HG03565 (cell line): ENCODE measurements around the gene PRTFDC1.
"Not testable (repeated sequence)": the region's sequence is repeated elsewhere in the genome, so short reads cannot be mapped to it uniquely, and the experiment has no call there.

Experiments
- ATAC-seq: cut with Tn5 transposase; IDR thresholded peaks from one replicate; pipeline ENCODE4 v1.9.1; 2021; ENCODE audit warnings: mild to moderate bottlenecking, moderate library complexity; ENCODE audit not compliant: unreplicated experiment

The PRTFDC1 gene

GRCh38 chr10:24849501-24850299, 102.7 kb downstream of the PRTFDC1 start:
- ATAC-seq: no peak

- no peak for ATAC-seq
Observed at GRCh38 chr10:24849051-24849450, 103.4 kb downstream of the PRTFDC1 start.

GRCh38 chr10:24848195-24848594, 104.2 kb downstream of the PRTFDC1 start:
- no peak for ATAC-seq

- ATAC-seq: no peak
Observed at GRCh38 chr10:24847112-24848070, 105.0 kb downstream of the PRTFDC1 start.

- ATAC-seq: no peak
Observed at GRCh38 chr10:24844742-24845141, 107.7 kb downstream of the PRTFDC1 start.

- no peak for ATAC-seq
Observed at GRCh38 chr10:24843256-24843655, 109.2 kb downstream of the PRTFDC1 start.

- no peak for ATAC-seq
Observed at GRCh38 chr10:24842856-24843255, 109.5 kb downstream of the PRTFDC1 start.

- ATAC-seq: no peak
Observed at GRCh38 chr10:24841530-24841929, 110.9 kb downstream of the PRTFDC1 start.

GRCh38 chr10:24840784-24841183, 111.6 kb downstream of the PRTFDC1 start:
- ATAC-seq: no peak

- ATAC-seq: not testable (repeated sequence)
Observed at GRCh38 chr10:24837781-24838180, 114.6 kb downstream of the PRTFDC1 start.

GRCh38 chr10:24834869-24835268, 117.5 kb downstream of the PRTFDC1 start:
- no peak for ATAC-seq

- ATAC-seq: no peak
Observed at GRCh38 chr10:24826009-24826408, 126.4 kb downstream of the PRTFDC1 start.

GRCh38 chr10:24825551-24825950, 126.9 kb downstream of the PRTFDC1 start:
- no peak for ATAC-seq

GRCh38 chr10:24824536-24824935, 127.9 kb downstream of the PRTFDC1 start:
- ATAC-seq: no peak

- ATAC-seq: no peak
Observed at GRCh38 chr10:24824124-24824523, 128.3 kb downstream of the PRTFDC1 start.

GRCh38 chr10:24822590-24822989, 129.8 kb downstream of the PRTFDC1 start:
- ATAC-seq: peak; percentile 84

- ATAC-seq: no peak
Observed at GRCh38 chr10:24821986-24822385, 130.4 kb downstream of the PRTFDC1 start.

GRCh38 chr10:24816868-24817396, 135.5 kb downstream of the PRTFDC1 start:
- ATAC-seq: no peak

GRCh38 chr10:24814568-24815313, 137.7 kb downstream of the PRTFDC1 start:
- no peak for ATAC-seq

- no peak for ATAC-seq
Observed at GRCh38 chr10:24813856-24814255, 138.6 kb downstream of the PRTFDC1 start.

GRCh38 chr10:24806262-24806661, 146.1 kb downstream of the PRTFDC1 start:
- ATAC-seq: no peak
